H1 (cell line): ENCODE results near the gene CXCR3. TPM values are rescaled to one million over a fixed set of nuclear protein-coding genes. Genes with fewer than 3 reads are reported as not detected.

Source experiments
- CTCF ChIA-PET: fragments of 300-600 bp; sonication (Branson Sonifier 250); formaldehyde crosslinking; loops from one replicate; lab custom pipeline; 2021; ENCODE audit not compliant: partially characterized antibody; lab: Charles Lee
- POLR2A ChIA-PET: fragments of 300-600 bp; sonication (Branson Sonifier 250); formaldehyde crosslinking; loops from one replicate; lab custom pipeline; 2021; ENCODE audit warnings: inconsistent platforms; ENCODE audit not compliant: partially characterized antibody; lab: Charles Lee
- DNase-seq, 2 experiments: peaks; one replicate each; pipeline versions ENCODE4 v3.0.0 to v3.0.0-alpha.2; 2010 to 2022; ENCODE audit warnings: low spot score in 2 of 2, low read depth in 1 of 2, mixed read lengths in 1 of 2
- FAIRE-seq: peaks from 2 replicates; lab custom pipeline; 2011; peaks lifted over from hg19 to GRCh38; lab: Jason Lieb, UNC
- H2AFZ ChIP-seq: 2 replicates; pipeline ENCODE4 v1.8.1; 2012; ENCODE audit warnings: low read length, inconsistent platforms
- H2AK5ac ChIP-seq: 2 replicates; pipeline ENCODE4 v1.6.1; 2013; ENCODE audit warnings: low read depth, low read length
- H2BK120ac ChIP-seq: replicated peaks from 2 replicates; pipeline ENCODE3; 2013; ENCODE audit warnings: low read depth, low read length, inconsistent platforms
- H2BK12ac ChIP-seq: 2 replicates; pipeline ENCODE4 v1.6.1; 2013; ENCODE audit warnings: low read depth, low read length
- H2BK15ac ChIP-seq: 2 replicates; pipeline ENCODE4 v1.6.1; 2013; ENCODE audit warnings: low read length
- H2BK20ac ChIP-seq: 2 replicates; pipeline ENCODE4 v1.6.1; 2013; ENCODE audit warnings: low read length
- H2BK5ac ChIP-seq: 2 replicates; pipeline ENCODE4 v1.6.1; 2013; ENCODE audit warnings: low read depth, low read length
- H3K14ac ChIP-seq: 2 replicates; pipeline ENCODE4 v1.6.1; 2013; ENCODE audit warnings: inconsistent platforms; ENCODE audit not compliant: insufficient read length
- H3K18ac ChIP-seq: 2 replicates; pipeline ENCODE4 v1.6.1; 2013; ENCODE audit warnings: low read length; ENCODE audit errors: extremely low read depth
- H3K23ac ChIP-seq: 2 replicates; pipeline ENCODE4 v1.6.1; 2013; ENCODE audit warnings: inconsistent platforms; ENCODE audit not compliant: insufficient read length
- H3K23me2 ChIP-seq: 2 replicates; pipeline ENCODE4 v1.6.1; 2013; ENCODE audit warnings: low read depth, low read length
- H3K27ac ChIP-seq: 2 replicates; pipeline ENCODE4 v1.6.1; 2011; ENCODE audit warnings: low read depth, low read length, inconsistent platforms
- H3K27me3 ChIP-seq, 4 experiments: replicated peaks in 1 of 4; 1 replicate in 1 of 4; 2 replicates in 3 of 4; pipeline versions ENCODE4 v1.6.1 to v1.8.1; 2011 to 2013; ENCODE audit warnings: low read length in 3 of 4, mild to moderate bottlenecking in 3 of 4, inconsistent platforms in 2 of 4, mixed read lengths in 2 of 4, moderate library complexity in 1 of 4; ENCODE audit not compliant: control insufficient read depth in 3 of 4, insufficient read depth in 3 of 4; ENCODE audit errors: extremely low read depth in 1 of 4
- H3K36me3 ChIP-seq, 4 experiments: 2 replicates each; pipeline versions ENCODE4 v1.6.1 to v1.8.1; 2011 to 2013; ENCODE audit warnings: mild to moderate bottlenecking in 4 of 4, low read length in 3 of 4, moderate library complexity in 2 of 4, control low read depth in 1 of 4, inconsistent platforms in 1 of 4; ENCODE audit not compliant: insufficient read depth in 4 of 4, control insufficient read depth in 2 of 4
- H3K4ac ChIP-seq: replicated peaks from 2 replicates; pipeline ENCODE3; 2013; ENCODE audit warnings: low read length, low read depth, mixed read lengths, inconsistent platforms; ENCODE audit not compliant: insufficient read length
- H3K4me1 ChIP-seq, 4 experiments: replicated peaks in 1 of 4; 1 replicate in 1 of 4; 2 replicates in 3 of 4; pipeline versions ENCODE4 v1.6.1 to v1.8.1; 2011 to 2013; ENCODE audit warnings: low read length in 3 of 4, inconsistent platforms in 2 of 4, mixed read lengths in 1 of 4; ENCODE audit not compliant: insufficient read depth in 4 of 4, control insufficient read depth in 3 of 4
- H3K4me2 ChIP-seq, 2 experiments: 2 replicates each; pipeline versions ENCODE4 v1.6.1 to v1.8.1; 2011 to 2013; ENCODE audit warnings: low read depth in 2 of 2, low read length in 2 of 2, control low read depth in 1 of 2, inconsistent platforms in 1 of 2, mild to moderate bottlenecking in 1 of 2; ENCODE audit not compliant: insufficient read depth in 1 of 2
- H3K4me3 ChIP-seq, 4 experiments: fragments of 200-600, 300-600 bp in 1 of 4; sonication (generic), shearing (Covaris generic), sonication (Bioruptor Twin) in 1 of 4; 2 replicates each; pipeline versions ENCODE4 v1.5.1 to v1.8.1; 2011 to 2016; ENCODE audit warnings: low read length in 4 of 4, low read depth in 3 of 4, control low read depth in 2 of 4, inconsistent platforms in 2 of 4, mild to moderate bottlenecking in 2 of 4, mixed read lengths in 1 of 4, moderate library complexity in 1 of 4; ENCODE audit not compliant: insufficient read depth in 2 of 4; ENCODE audit errors: extremely low read depth in 1 of 4
- H3K56ac ChIP-seq: replicated peaks from 2 replicates; pipeline ENCODE3; 2013; ENCODE audit warnings: low read depth, mild to moderate bottlenecking, mixed read lengths, low read length, inconsistent platforms; ENCODE audit not compliant: insufficient read length
- H3K79me1 ChIP-seq: 2 replicates; pipeline ENCODE4 v1.6.1; 2013; ENCODE audit warnings: low read depth, low read length, control low read depth
- H3K79me2 ChIP-seq, 2 experiments: 2 replicates each; pipeline versions ENCODE4 v1.6.1 to v1.8.1; 2012 to 2013; ENCODE audit warnings: low read length in 2 of 2, mild to moderate bottlenecking in 2 of 2, inconsistent platforms in 1 of 2; ENCODE audit not compliant: insufficient read depth in 2 of 2, control insufficient read depth in 1 of 2
- H3K9ac ChIP-seq, 4 experiments: replicated peaks in 1 of 4; 1 replicate in 1 of 4; 2 replicates in 3 of 4; pipeline versions ENCODE4 v1.6.1 to v1.8.1; 2011 to 2013; ENCODE audit warnings: low read depth in 3 of 4, low read length in 3 of 4, control low read depth in 2 of 4, mild to moderate bottlenecking in 2 of 4, moderate library complexity in 2 of 4, inconsistent platforms in 1 of 4; ENCODE audit errors: extremely low read depth in 1 of 4
- H3K9me3 ChIP-seq, 2 experiments: 2 replicates each; pipeline versions ENCODE4 v1.6.1 to v1.8.1; 2012 to 2013; ENCODE audit warnings: mild to moderate bottlenecking in 2 of 2, moderate library complexity in 2 of 2, control low read depth in 1 of 2, inconsistent platforms in 1 of 2, low read depth in 1 of 2, low read length in 1 of 2, mixed read lengths in 1 of 2; ENCODE audit not compliant: insufficient read depth in 2 of 2
- H4K20me1 ChIP-seq, 2 experiments: replicated peaks in 1 of 2; 2 replicates each; pipeline versions ENCODE3 to v1.8.1; 2011 to 2013; ENCODE audit warnings: inconsistent platforms in 2 of 2, low read length in 2 of 2, mild to moderate bottlenecking in 1 of 2; ENCODE audit not compliant: insufficient read depth in 2 of 2, control insufficient read depth in 1 of 2
- H4K5ac ChIP-seq: 2 replicates; pipeline ENCODE4 v1.6.1; 2013; ENCODE audit warnings: low read length, low read depth, mixed read lengths, inconsistent platforms; ENCODE audit not compliant: insufficient read length
- H4K8ac ChIP-seq: 2 replicates; pipeline ENCODE4 v1.8.0; 2013; ENCODE audit warnings: mild to moderate bottlenecking, moderate library complexity, low read length, inconsistent platforms; ENCODE audit not compliant: insufficient read depth; ENCODE audit errors: extremely low read depth
- H4K91ac ChIP-seq: replicated peaks from 2 replicates; pipeline ENCODE3; 2013; ENCODE audit warnings: low read length, mixed read lengths, inconsistent platforms; ENCODE audit not compliant: insufficient read length
- HDAC2 ChIP-seq, 2 experiments: fragments of 300-600 bp in 1 of 2; sonication (generic) in 1 of 2; IDR thresholded peaks; 2 replicates each; pipeline ENCODE4 v1.6.1; 2011 to 2012; ENCODE audit warnings: low read depth in 2 of 2, low read length in 2 of 2, mild to moderate bottlenecking in 2 of 2, moderate library complexity in 2 of 2, borderline replicate concordance in 1 of 2, inconsistent platforms in 1 of 2
- MAX ChIP-seq: IDR thresholded peaks from 2 replicates; pipeline ENCODE4 v1.6.1; 2012; ENCODE audit warnings: inconsistent platforms
- RFX5 ChIP-seq: IDR thresholded peaks from 2 replicates; pipeline ENCODE4 v1.6.1; 2011; ENCODE audit warnings: low read depth, low read length, improper control_type of control experiment, borderline replicate concordance
- RNF2 ChIP-seq: fragments of 200-900, 300-1000 bp; sonication (generic); IDR thresholded peaks from 2 replicates; pipeline ENCODE4 v1.7.1; 2016; ENCODE audit warnings: borderline replicate concordance, low read depth, mild to moderate bottlenecking, antibody characterized with exemption, low read length; ENCODE audit not compliant: poor library complexity, severe bottlenecking; ENCODE audit errors: missing control alignments
- TAF1 ChIP-seq: IDR thresholded peaks from 2 replicates; pipeline ENCODE4 v1.6.1; 2011; ENCODE audit warnings: mild to moderate bottlenecking, low read depth, low read length
- WGBS, 2 experiments: shearing (Covaris generic) in 1 of 2; methylation state at CpG; one replicate each; pipeline versions ENCODE4 v1.1.6 to v1.1.7; 2013 to 2015; ENCODE audit warnings: low lambda C conversion rate in 2 of 2, mixed read lengths in 2 of 2, inconsistent platforms in 1 of 2, low coverage in 1 of 2, missing lambda C conversion rate in 1 of 2; ENCODE audit not compliant: insufficient replicate concordance in 2 of 2, insufficient coverage in 1 of 2, insufficient read length in 1 of 2; ENCODE audit errors: extremely low coverage in 1 of 2, missing lambda C conversion rate in 1 of 2; 5-methylcytosine and 5-hydroxymethylcytosine counted together
- polyA plus RNA-seq, 7 experiments: library from polyadenylated mRNA; depleted of rRNA in 3 of 7; stranded (reverse) in 5 of 7; unstranded in 2 of 7; fragments of >200 nt in 5 of 7; fragments of 200-250 nt in 2 of 7; gene quantifications; 1 replicate in 5 of 7; 2 replicates in 1 of 7; 4 replicates in 1 of 7; pipeline versions ENCODE4 v1.2.1 to v1.2.3, GENCODE V29; 2011 to 2013; ENCODE audit warnings: missing spikeins in 2 of 7, mixed read lengths in 2 of 7
- total RNA-seq: library from RNA; stranded (reverse); fragmentation: NEBNext Ultra II Directional; extraction: Animal tissue kit (Norgen Biotek cat#: 25700); gene quantifications from 2 replicates; pipeline ENCODE4 v1.2.1, GENCODE V29; 2021
- TF ChIP-seq, protein P1 (sequence below): IDR thresholded peaks from 2 replicates; pipeline ENCODE4 v1.6.1; 2012; ENCODE audit warnings: inconsistent platforms

The CXCR3 gene
- total and polyA plus RNA-seq, 2 of the 8 experiments (the other 6 are each of a cell fraction or from before 2014, with no cell fraction given): not detected

DNA sequence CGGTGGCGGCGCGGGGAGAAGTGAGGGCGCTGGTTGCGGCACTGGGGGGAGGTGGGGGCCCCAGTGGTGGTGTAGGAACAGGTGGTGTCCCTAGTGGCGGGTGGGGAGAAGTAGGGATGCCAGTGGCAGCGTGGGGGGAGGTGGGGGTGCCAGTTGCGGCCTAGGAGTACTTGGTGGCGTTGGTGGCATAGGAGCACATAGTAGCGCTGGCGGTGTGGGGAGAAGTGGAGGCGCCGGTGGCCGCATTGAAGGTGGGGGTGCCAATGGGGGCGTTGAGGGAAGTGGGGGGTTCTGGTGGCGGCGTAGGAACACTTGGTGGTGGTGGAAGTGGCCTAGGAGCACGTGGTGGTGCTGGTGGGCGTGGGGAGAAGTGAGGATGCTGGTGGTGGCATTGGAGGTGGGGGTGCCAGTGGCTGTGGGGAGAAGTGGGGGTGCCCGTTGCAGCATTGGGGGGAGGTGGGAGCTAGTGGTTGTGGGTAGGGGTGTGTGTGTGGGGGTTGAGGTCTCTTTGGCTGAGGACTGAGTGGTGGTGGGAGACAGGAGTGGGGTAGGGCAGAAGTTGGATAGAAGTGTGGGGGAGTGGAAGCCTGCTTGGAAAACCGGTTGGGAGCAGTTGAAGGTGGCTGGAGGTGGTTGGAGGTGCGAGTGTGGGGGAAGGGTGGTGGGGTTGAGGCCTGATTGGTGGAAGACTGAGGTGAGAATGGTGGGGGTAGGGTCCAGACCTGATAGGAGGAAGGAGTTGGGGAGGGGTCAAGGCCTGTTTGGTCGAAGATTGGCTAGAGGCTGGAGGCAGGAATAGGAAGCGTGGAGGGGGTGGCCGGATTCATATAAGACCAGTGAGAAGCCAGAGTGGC is 38.9 kb downstream of the CXCR3 start:
- no peaks in the 10 kb centered on the region for H3K79me2 ChIP-seq
- POLR2A ChIA-PET: interaction anchor here (0.6 kb wide), 1 partner anchor 9 kb away, joined by 3 read pairs; no protein-coding TSS in a partner anchor
- CTCF ChIA-PET: no interaction called here
- DNase-seq (no peak), FAIRE-seq (no peak)
- no peak overlapping the region for H3K4ac ChIP-seq
- H3K4me2 ChIP-seq: no peak overlapping the region
- no peaks in the 10 kb centered on the region for H3K79me1 ChIP-seq
- no peaks in the 10 kb centered on the region; the same call in 1 of the 2 replicates for H3K23me2 ChIP-seq
- H3K9ac ChIP-seq: no peak overlapping the region
- H4K91ac ChIP-seq: no peak overlapping the region
- no peak overlapping the region for H3K23ac ChIP-seq
- no peaks in the 10 kb centered on the region for H4K20me1 ChIP-seq
- TF ChIP-seq RFX5 (no peak), HDAC2 (IDR thresholded peaks at IDR 0.05; ENCODE audit: borderline replicate concordance in 1 of 2, low read depth in 2 of 2, low read length in 2 of 2) (no peak), RNF2 (no peak), MAX (peak; percentile 88), TAF1 (no peak)
- TF ChIP-seq, protein P1, sequence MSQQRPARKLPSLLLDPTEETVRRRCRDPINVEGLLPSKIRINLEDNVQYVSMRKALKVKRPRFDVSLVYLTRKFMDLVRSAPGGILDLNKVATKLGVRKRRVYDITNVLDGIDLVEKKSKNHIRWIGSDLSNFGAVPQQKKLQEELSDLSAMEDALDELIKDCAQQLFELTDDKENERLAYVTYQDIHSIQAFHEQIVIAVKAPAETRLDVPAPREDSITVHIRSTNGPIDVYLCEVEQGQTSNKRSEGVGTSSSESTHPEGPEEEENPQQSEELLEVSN: peak; percentile 79
- no peak overlapping the region for H2AK5ac ChIP-seq
- no peak overlapping the region for H2AFZ ChIP-seq
- H3K27me3 ChIP-seq: no peaks in the 10 kb centered on the region
- no peak overlapping the region for H4K5ac ChIP-seq
- no peak overlapping the region for H3K14ac ChIP-seq
- peaks cover 0 to 20% (median under 1%) of the 10 kb centered on the region in 4 experiments; a peak in 2 of 8 replicates for H3K36me3 ChIP-seq
- no peak overlapping the region for H2BK5ac ChIP-seq
- no peaks in the 10 kb centered on the region for H3K9me3 ChIP-seq
- no peak overlapping the region for H3K4me3 ChIP-seq
- H2BK120ac ChIP-seq: no peak overlapping the region
- H3K4me1 ChIP-seq: peaks cover 0 to 2% (median 0%) of the 10 kb centered on the region in 4 experiments; a peak in 2 of 7 replicates
- H3K56ac ChIP-seq: no peak overlapping the region
- H2BK20ac ChIP-seq: no peak overlapping the region
- H4K8ac ChIP-seq: no peak overlapping the region
- H2BK12ac ChIP-seq: no peak overlapping the region
- no peak overlapping the region; the same call in 1 of the 2 replicates for H3K27ac ChIP-seq
- H2BK15ac ChIP-seq: no peak overlapping the region
- WGBS, 2 experiments: 80% methylated on average over 1 of the region's 26 CpGs; no CpG with 5 or more reads in 1 of the 2 experiments
- H3K18ac ChIP-seq: no peak overlapping the region
